K562 (cell line): ENCODE data around the gene ASIC5.

Experiments
- ATF7 ChIP-seq: fragments of 450-650 bp; IDR thresholded peaks from 2 replicates; pipeline ENCODE4 v1.7.1; 2014; ENCODE audit warnings: mild to moderate bottlenecking, moderate library complexity
- EWSR1 ChIP-seq: fragments of 450-650 bp; IDR thresholded peaks from 2 replicates; pipeline ENCODE4 v1.6.1; 2018; ENCODE audit warnings: borderline replicate concordance, mild to moderate bottlenecking, low read depth, moderate library complexity; ENCODE audit not compliant: partially characterized antibody
- FOXJ3 ChIP-seq: sonication (generic); formaldehyde crosslinking; IDR thresholded peaks from 2 replicates; pipeline ENCODE4 v1.4.0; 2020; ENCODE audit warnings: mild to moderate bottlenecking, missing genetic modification reagents
- KDM1A ChIP-seq, 2 experiments: fragments of 450-650 bp; IDR thresholded peaks; 2 replicates each; pipeline ENCODE4 v1.6.1; 2016; ENCODE audit warnings: mild to moderate bottlenecking in 2 of 2
- RBM15 ChIP-seq: fragments of 200-400 bp; formaldehyde crosslinking; IDR thresholded peaks from 2 replicates; pipeline ENCODE4 v1.6.1; 2018; ENCODE audit warnings: mild to moderate bottlenecking, low read length, moderate library complexity; ENCODE audit not compliant: insufficient read depth
- ZBTB1 ChIP-seq: sonication (generic); formaldehyde crosslinking; IDR thresholded peaks from 2 replicates; pipeline ENCODE4 v1.8.1; 2023; ENCODE audit warnings: missing genetic modification reagents, low read depth, mild to moderate bottlenecking, borderline replicate concordance
- ZNF324 ChIP-seq: fragments of 250-450 bp; sonication (Bioruptor Pico); IDR thresholded peaks from 2 replicates; pipeline ENCODE4 v1.4.0; 2020; ENCODE audit warnings: mild to moderate bottlenecking
- ZSCAN32 ChIP-seq: fragments of 450-650 bp; formaldehyde crosslinking; IDR thresholded peaks from 2 replicates; pipeline ENCODE4 v1.4.0; 2020; ENCODE audit warnings: mild to moderate bottlenecking, moderate library complexity
- TF ChIP-seq, protein P1 (sequence below), 2 experiments: fragments of 450-650 bp; formaldehyde crosslinking in 1 of 2; IDR thresholded peaks; 2 replicates each; pipeline versions ENCODE4 v1.4.0 to v1.6.1; 2014 to 2020; ENCODE audit warnings: mild to moderate bottlenecking in 2 of 2, borderline replicate concordance in 1 of 2, low read depth in 1 of 2
- TF ChIP-seq, protein P2 (sequence below), 3 experiments: IDR thresholded peaks in 2 of 3; conservative IDR thresholded peaks in 1 of 3; 2 replicates each; pipeline ENCODE4 v1.5.1; 2011 to 2012; ENCODE audit warnings: low read length in 3 of 3, mild to moderate bottlenecking in 3 of 3, control low read depth in 2 of 3, improper control_type of control experiment in 1 of 3, inconsistent platforms in 1 of 3, low read depth in 1 of 3, mixed read lengths in 1 of 3, moderate library complexity in 1 of 3; ENCODE audit not compliant: insufficient read depth in 2 of 3

DNA sequence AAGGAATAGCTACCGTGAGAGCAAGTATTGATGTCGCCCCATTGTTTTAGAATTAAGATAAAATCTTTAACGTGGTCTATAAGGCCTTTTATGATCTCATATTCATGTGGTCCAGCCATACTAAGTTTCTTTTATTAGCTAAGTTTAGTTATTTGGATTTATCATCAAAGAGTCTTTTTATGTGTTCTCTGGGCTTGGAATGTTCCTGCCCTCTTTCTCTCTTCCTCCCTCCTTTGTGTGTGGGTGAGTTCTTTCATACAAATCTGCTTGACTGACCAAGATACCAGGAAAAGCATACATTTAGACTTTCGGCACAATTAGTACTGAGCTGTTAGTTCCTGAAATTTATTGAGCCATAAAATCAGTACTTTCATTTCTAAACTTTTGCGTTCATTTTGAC is 48.7 kb upstream of the ASIC5 start:
- no peak for TF ChIP-seq EWSR1
- no peak for TF ChIP-seq RBM15
- no peak for TF ChIP-seq KDM1A (IDR thresholded peaks at IDR 0.05)
- TF ChIP-seq ZBTB1 (CRISPR knock-in tag) = no peak
- TF ChIP-seq FOXJ3 = no peak
- no peak for TF ChIP-seq ZNF324 (CRISPR knock-in tag)
- no peak for TF ChIP-seq ZSCAN32
- TF ChIP-seq, protein P1, sequence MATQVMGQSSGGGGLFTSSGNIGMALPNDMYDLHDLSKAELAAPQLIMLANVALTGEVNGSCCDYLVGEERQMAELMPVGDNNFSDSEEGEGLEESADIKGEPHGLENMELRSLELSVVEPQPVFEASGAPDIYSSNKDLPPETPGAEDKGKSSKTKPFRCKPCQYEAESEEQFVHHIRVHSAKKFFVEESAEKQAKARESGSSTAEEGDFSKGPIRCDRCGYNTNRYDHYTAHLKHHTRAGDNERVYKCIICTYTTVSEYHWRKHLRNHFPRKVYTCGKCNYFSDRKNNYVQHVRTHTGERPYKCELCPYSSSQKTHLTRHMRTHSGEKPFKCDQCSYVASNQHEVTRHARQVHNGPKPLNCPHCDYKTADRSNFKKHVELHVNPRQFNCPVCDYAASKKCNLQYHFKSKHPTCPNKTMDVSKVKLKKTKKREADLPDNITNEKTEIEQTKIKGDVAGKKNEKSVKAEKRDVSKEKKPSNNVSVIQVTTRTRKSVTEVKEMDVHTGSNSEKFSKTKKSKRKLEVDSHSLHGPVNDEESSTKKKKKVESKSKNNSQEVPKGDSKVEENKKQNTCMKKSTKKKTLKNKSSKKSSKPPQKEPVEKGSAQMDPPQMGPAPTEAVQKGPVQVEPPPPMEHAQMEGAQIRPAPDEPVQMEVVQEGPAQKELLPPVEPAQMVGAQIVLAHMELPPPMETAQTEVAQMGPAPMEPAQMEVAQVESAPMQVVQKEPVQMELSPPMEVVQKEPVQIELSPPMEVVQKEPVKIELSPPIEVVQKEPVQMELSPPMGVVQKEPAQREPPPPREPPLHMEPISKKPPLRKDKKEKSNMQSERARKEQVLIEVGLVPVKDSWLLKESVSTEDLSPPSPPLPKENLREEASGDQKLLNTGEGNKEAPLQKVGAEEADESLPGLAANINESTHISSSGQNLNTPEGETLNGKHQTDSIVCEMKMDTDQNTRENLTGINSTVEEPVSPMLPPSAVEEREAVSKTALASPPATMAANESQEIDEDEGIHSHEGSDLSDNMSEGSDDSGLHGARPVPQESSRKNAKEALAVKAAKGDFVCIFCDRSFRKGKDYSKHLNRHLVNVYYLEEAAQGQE (IDR thresholded peaks at IDR 0.05; ENCODE audit: borderline replicate concordance) = no peak
- TF ChIP-seq, protein P1 (CRISPR knock-in tag; IDR thresholded peaks at IDR 0.05; ENCODE audit: low read depth) = no peak
- TF ChIP-seq, protein P2, sequence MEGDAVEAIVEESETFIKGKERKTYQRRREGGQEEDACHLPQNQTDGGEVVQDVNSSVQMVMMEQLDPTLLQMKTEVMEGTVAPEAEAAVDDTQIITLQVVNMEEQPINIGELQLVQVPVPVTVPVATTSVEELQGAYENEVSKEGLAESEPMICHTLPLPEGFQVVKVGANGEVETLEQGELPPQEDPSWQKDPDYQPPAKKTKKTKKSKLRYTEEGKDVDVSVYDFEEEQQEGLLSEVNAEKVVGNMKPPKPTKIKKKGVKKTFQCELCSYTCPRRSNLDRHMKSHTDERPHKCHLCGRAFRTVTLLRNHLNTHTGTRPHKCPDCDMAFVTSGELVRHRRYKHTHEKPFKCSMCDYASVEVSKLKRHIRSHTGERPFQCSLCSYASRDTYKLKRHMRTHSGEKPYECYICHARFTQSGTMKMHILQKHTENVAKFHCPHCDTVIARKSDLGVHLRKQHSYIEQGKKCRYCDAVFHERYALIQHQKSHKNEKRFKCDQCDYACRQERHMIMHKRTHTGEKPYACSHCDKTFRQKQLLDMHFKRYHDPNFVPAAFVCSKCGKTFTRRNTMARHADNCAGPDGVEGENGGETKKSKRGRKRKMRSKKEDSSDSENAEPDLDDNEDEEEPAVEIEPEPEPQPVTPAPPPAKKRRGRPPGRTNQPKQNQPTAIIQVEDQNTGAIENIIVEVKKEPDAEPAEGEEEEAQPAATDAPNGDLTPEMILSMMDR (IDR thresholded peaks at IDR 0.05 in 2 of 3, conservative IDR thresholded peaks at IDR 0.05 in 1 of 3; ENCODE audit: insufficient read depth in 2 of 3, low read depth in 1 of 3, low read length in 3 of 3) = no peak
- no peak for TF ChIP-seq ATF7
